SK-N-SH (cell line): ENCODE data around the gene RBM38. TPM values are rescaled to one million over a fixed set of nuclear protein-coding genes. Genes with fewer than 3 reads are reported as not detected.

ENCODE experiments used
- CTCF ChIA-PET: fragments of 300-600, 350-600 bp; formaldehyde crosslinking; extraction: SDS; loops from one replicate; lab custom pipeline; 2021; lab: Yijun Ruan, JAX
- POLR2A ChIA-PET: fragments of 350-600 bp; sonication (Branson Sonifier 250); formaldehyde crosslinking; extraction: SDS; loops from one replicate; lab custom pipeline; 2020; ENCODE audit warnings: antibody characterized with exemption, inconsistent platforms; lab: Yijun Ruan, JAX
- DNase-seq: peaks from one replicate; pipeline ENCODE4 v3.0.0; 2012
- H2AFZ ChIP-seq: fragments of 200-600 bp; sonication (generic); 2 replicates; pipeline ENCODE4 v1.8.1; 2016; ENCODE audit warnings: antibody characterized with exemption, mild to moderate bottlenecking, low read depth
- H3F3A ChIP-seq: fragments of 200-600 bp; sonication (generic); replicated peaks from 2 replicates; pipeline ENCODE3; 2016; ENCODE audit warnings: antibody characterized with exemption, mild to moderate bottlenecking; ENCODE audit not compliant: insufficient read depth
- H3K27ac ChIP-seq, 2 experiments: fragments of 200-500 bp in 1 of 2; fragments of 200-600 bp in 1 of 2; sonication (Bioruptor generic) in 1 of 2; sonication (generic), shearing (Covaris generic) in 1 of 2; 2 replicates each; pipeline versions ENCODE4 v1.5.1 to v1.6.1; 2014 to 2016; ENCODE audit warnings: low read depth in 2 of 2, inconsistent platforms in 1 of 2, low read length in 1 of 2, mild to moderate bottlenecking in 1 of 2, mixed read lengths in 1 of 2
- H3K27me3 ChIP-seq: fragments of 200-600 bp; sonication (generic), shearing (Covaris generic); 2 replicates; pipeline ENCODE4 v1.6.1; 2016; ENCODE audit warnings: mixed run types; ENCODE audit not compliant: insufficient read depth
- H3K36me3 ChIP-seq, 2 experiments: fragments of 200-500 bp in 1 of 2; fragments of 200-600 bp in 1 of 2; sonication (Bioruptor generic) in 1 of 2; sonication (generic) in 1 of 2; replicated peaks in 1 of 2; 2 replicates each; pipeline versions ENCODE3 to v1.5.1; 2014 to 2016; ENCODE audit warnings: low read length in 1 of 2, mild to moderate bottlenecking in 1 of 2; ENCODE audit not compliant: insufficient read depth in 2 of 2, control insufficient read depth in 1 of 2
- H3K4me1 ChIP-seq, 2 experiments: fragments of 200-500 bp in 1 of 2; fragments of 200-600 bp in 1 of 2; sonication (Bioruptor generic) in 1 of 2; sonication (generic), shearing (Covaris generic) in 1 of 2; 2 replicates each; pipeline versions ENCODE4 v1.5.1 to v1.6.1; 2014 to 2016; ENCODE audit warnings: low read depth in 1 of 2, low read length in 1 of 2, mixed run types in 1 of 2; ENCODE audit not compliant: insufficient read depth in 2 of 2, control insufficient read depth in 1 of 2
- H3K4me2 ChIP-seq: fragments of 200-600 bp; sonication (generic), shearing (Covaris generic); 2 replicates; pipeline ENCODE4 v1.6.1; 2017; ENCODE audit warnings: mixed run types
- H3K4me3 ChIP-seq, 2 experiments: fragments of 200-500 bp in 1 of 2; fragments of 200-600 bp in 1 of 2; sonication (Bioruptor generic) in 1 of 2; sonication (generic), shearing (Covaris generic) in 1 of 2; 2 replicates each; pipeline versions ENCODE4 v1.5.1 to v1.8.1; 2014 to 2016; ENCODE audit warnings: low read depth in 2 of 2, inconsistent platforms in 1 of 2, low read length in 1 of 2, mild to moderate bottlenecking in 1 of 2, mixed read lengths in 1 of 2, moderate library complexity in 1 of 2
- H3K79me2 ChIP-seq: fragments of 200-600 bp; sonication (generic); 2 replicates; pipeline ENCODE4 v1.8.1; 2017; ENCODE audit warnings: mild to moderate bottlenecking; ENCODE audit not compliant: insufficient read depth
- H3K9ac ChIP-seq: fragments of 200-600 bp; sonication (generic); 2 replicates; pipeline ENCODE4 v1.6.1; 2017; ENCODE audit warnings: mixed run types
- H3K9me2 ChIP-seq: fragments of 200-600 bp; sonication (generic); 2 replicates; pipeline ENCODE4 v1.6.1; 2017; ENCODE audit warnings: mixed run types
- H3K9me3 ChIP-seq: fragments of 200-600 bp; sonication (generic); 2 replicates; pipeline ENCODE4 v1.6.1; 2017; ENCODE audit warnings: mixed run types, mild to moderate bottlenecking, moderate library complexity
- H4K20me1 ChIP-seq: fragments of 200-600 bp; sonication (generic); 2 replicates; pipeline ENCODE4 v1.6.1; 2017; ENCODE audit warnings: mild to moderate bottlenecking, mixed run types; ENCODE audit not compliant: insufficient read depth
- CTCF ChIP-seq: fragments of 200-600 bp; sonication (generic); IDR thresholded peaks from 2 replicates; pipeline ENCODE4 v1.6.1; 2017; ENCODE audit warnings: antibody characterized with exemption, mild to moderate bottlenecking, moderate library complexity
- ELF1 ChIP-seq: IDR thresholded peaks from 2 replicates; pipeline ENCODE4 v1.4.0; 2012
- EP300 ChIP-seq, 2 experiments: IDR thresholded peaks; 2 replicates each; pipeline versions ENCODE4 v1.4.0 to v1.6.1; 2012; ENCODE audit warnings: borderline replicate concordance in 1 of 2, low read depth in 1 of 2, low read length in 1 of 2
- EZH2phosphoT487 ChIP-seq: fragments of 200-600 bp; sonication (generic); IDR thresholded peaks from 2 replicates; pipeline ENCODE4 v1.6.1; 2017; ENCODE audit warnings: low read depth, mixed run types, mild to moderate bottlenecking, antibody characterized with exemption, moderate library complexity, borderline replicate concordance
- FOXJ3 ChIP-seq: sonication (generic); formaldehyde crosslinking; IDR thresholded peaks from 2 replicates; pipeline ENCODE4 v1.5.1; 2020; ENCODE audit warnings: mild to moderate bottlenecking, missing genetic modification reagents
- GABPA ChIP-seq: IDR thresholded peaks from 2 replicates; pipeline ENCODE4 v1.4.0; 2012; ENCODE audit warnings: low read depth, mild to moderate bottlenecking
- IRF3 ChIP-seq: fragments of 150-350 bp; IDR thresholded peaks from 2 replicates; pipeline ENCODE4 v1.6.1; 2016; ENCODE audit warnings: mild to moderate bottlenecking, low read depth, low read length
- MEF2A ChIP-seq: IDR thresholded peaks from 2 replicates; pipeline ENCODE4 v1.4.0; 2012; ENCODE audit warnings: low read depth, borderline replicate concordance
- MXI1 ChIP-seq: IDR thresholded peaks from 2 replicates; pipeline ENCODE4 v1.6.1; 2012; ENCODE audit warnings: mild to moderate bottlenecking, low read depth, low read length, improper control_type of control experiment
- RCOR1 ChIP-seq: fragments of 150-350 bp; IDR thresholded peaks from 2 replicates; pipeline ENCODE4 v1.6.1; 2017; ENCODE audit warnings: antibody characterized with exemption, low read length
- REST ChIP-seq: IDR thresholded peaks from 2 replicates; pipeline ENCODE4 v1.6.1; 2012; ENCODE audit warnings: mild to moderate bottlenecking, low read depth, low read length, moderate library complexity
- RFX5 ChIP-seq: IDR thresholded peaks from 2 replicates; pipeline ENCODE4 v1.6.1; 2012; ENCODE audit warnings: mild to moderate bottlenecking, improper control_type of control experiment, low read length
- SMC3 ChIP-seq: IDR thresholded peaks from 2 replicates; pipeline ENCODE4 v1.6.1; 2012; ENCODE audit warnings: low read depth, low read length, improper control_type of control experiment
- WGBS: methylation state at CpG from one replicate; pipeline ENCODE4 v1.1.6; 2017; ENCODE audit warnings: low lambda C conversion rate; 5-methylcytosine and 5-hydroxymethylcytosine counted together
- polyA plus RNA-seq, 3 experiments: library from polyadenylated mRNA; depleted of rRNA; stranded (reverse); fragments of >200 nt; gene quantifications; 2 replicates each; pipeline ENCODE4 v1.2.3, GENCODE V29; 2012
- TF ChIP-seq, protein P1 (sequence below): IDR thresholded peaks from 2 replicates; pipeline ENCODE4 v1.4.0; 2012; ENCODE audit warnings: low read depth
- TF ChIP-seq, protein P2 (sequence below): fragments of 150-350 bp; IDR thresholded peaks from 2 replicates; pipeline ENCODE4 v1.6.1; 2017; ENCODE audit warnings: antibody characterized with exemption, low read length, low read depth, borderline replicate concordance

The RBM38 gene
- polyA plus RNA-seq, 1 of the 3 experiments (the other 2 are of a cell fraction): 11.5 TPM

GRCh38 chr20:57432480-57432861 lies 41.3 kb downstream of the RBM38 start:
- Histone ChIP-seq H3F3A (no peaks in the 10 kb centered on the region), H3K27ac (no peak overlapping the region), H3K9me3 (no peaks in the 10 kb centered on the region), H3K9ac (no peak overlapping the region), H3K9me2 (no peaks in the 10 kb centered on the region), H3K4me1 (no peaks in the 10 kb centered on the region; a peak in 1 of 4 replicates), H3K27me3 (no peaks in the 10 kb centered on the region), H2AFZ (no peak overlapping the region), H3K4me2 (no peak overlapping the region), H4K20me1 (no peaks in the 10 kb centered on the region), H3K79me2 (no peaks in the 10 kb centered on the region), H3K36me3 (no peaks in the 10 kb centered on the region), H3K4me3 (no peak overlapping the region)
- ChIA-PET CTCF (no interaction called here), POLR2A (no interaction called here)
- TF ChIP-seq EP300 (IDR thresholded peaks at IDR 0.05; ENCODE audit: borderline replicate concordance in 1 of 2, low read depth in 1 of 2, low read length in 1 of 2) (no peak), SMC3 (no peak), CTCF (no peak)
- TF ChIP-seq, protein P1, sequence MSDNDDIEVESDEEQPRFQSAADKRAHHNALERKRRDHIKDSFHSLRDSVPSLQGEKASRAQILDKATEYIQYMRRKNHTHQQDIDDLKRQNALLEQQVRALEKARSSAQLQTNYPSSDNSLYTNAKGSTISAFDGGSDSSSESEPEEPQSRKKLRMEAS: no peak
- no peak for DNase-seq
- 83% methylated on average over 7 of the region's 7 CpGs for WGBS

DNA sequence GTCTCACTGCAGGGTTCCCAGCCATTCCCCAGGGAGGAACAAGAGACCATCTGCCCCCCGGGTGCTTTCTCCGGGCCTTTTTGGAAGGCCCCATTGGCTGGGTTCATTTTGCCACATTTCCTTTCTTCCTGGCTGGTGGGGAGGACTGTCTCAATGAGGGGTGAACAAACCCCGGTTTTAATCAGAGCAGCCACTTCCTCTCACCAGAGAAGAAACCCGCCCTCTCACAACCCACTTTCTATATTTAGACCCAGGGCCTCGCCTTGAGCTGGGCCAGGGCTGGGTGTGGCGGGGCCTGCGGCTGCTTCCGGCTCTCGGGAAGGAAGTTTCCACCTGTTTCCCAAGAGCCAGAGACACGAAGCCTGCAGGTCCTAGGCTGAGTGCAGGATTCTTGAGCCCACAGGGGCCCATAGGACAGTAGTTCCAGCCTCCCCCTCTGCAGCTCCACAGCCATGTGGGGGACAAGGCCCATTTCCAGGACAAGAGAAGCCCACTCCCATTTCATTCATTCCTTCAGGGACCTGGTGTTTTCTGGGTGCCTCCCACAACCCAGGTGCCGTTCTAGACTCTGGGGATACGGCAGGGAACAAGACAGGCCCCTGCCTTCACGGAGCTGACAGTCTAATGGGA lies 41.8 kb downstream of the RBM38 start:
- ChIA-PET POLR2A (no interaction called here), CTCF (no interaction called here)
- Histone ChIP-seq H3K9ac (no peak overlapping the region), H3K9me3 (no peaks in the 10 kb centered on the region), H3K79me2 (no peaks in the 10 kb centered on the region), H3K4me3 (no peak overlapping the region), H3K27me3 (no peaks in the 10 kb centered on the region), H3K4me1 (no peaks in the 10 kb centered on the region; a peak in 1 of 4 replicates), H3K4me2 (no peak overlapping the region), H3K27ac (no peak overlapping the region), H2AFZ (no peak overlapping the region), H3K9me2 (no peaks in the 10 kb centered on the region), H4K20me1 (no peaks in the 10 kb centered on the region), H3K36me3 (no peaks in the 10 kb centered on the region), H3F3A (no peaks in the 10 kb centered on the region)
- WGBS: 81% methylated on average over 12 of the region's 13 CpGs
- DNase-seq: no peak
- TF ChIP-seq MXI1 (no peak), CTCF (no peak), RFX5 (no peak), MEF2A (no peak), FOXJ3 (CRISPR knock-in tag) (no peak), REST (no peak), SMC3 (no peak), ELF1 (no peak), GABPA (no peak), EZH2phosphoT487 (no peak), IRF3 (no peak), RCOR1 (no peak)
- TF ChIP-seq, protein P1: no peak
- TF ChIP-seq, protein P2, sequence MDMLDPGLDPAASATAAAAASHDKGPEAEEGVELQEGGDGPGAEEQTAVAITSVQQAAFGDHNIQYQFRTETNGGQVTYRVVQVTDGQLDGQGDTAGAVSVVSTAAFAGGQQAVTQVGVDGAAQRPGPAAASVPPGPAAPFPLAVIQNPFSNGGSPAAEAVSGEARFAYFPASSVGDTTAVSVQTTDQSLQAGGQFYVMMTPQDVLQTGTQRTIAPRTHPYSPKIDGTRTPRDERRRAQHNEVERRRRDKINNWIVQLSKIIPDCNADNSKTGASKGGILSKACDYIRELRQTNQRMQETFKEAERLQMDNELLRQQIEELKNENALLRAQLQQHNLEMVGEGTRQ: no peak
